Erythroblast (primary cell): ENCODE results near the gene MATR3.

Source experiments
- GATA1 ChIP-seq: IDR thresholded peaks from 2 replicates; pipeline ENCODE4 v1.6.1; 2011; ENCODE audit warnings: low read depth, mild to moderate bottlenecking, control low read depth, low read length, moderate library complexity
- POLR2A ChIP-seq: IDR thresholded peaks from 2 replicates; pipeline ENCODE4 v1.6.1; 2011; ENCODE audit warnings: mild to moderate bottlenecking, low read length

DNA sequence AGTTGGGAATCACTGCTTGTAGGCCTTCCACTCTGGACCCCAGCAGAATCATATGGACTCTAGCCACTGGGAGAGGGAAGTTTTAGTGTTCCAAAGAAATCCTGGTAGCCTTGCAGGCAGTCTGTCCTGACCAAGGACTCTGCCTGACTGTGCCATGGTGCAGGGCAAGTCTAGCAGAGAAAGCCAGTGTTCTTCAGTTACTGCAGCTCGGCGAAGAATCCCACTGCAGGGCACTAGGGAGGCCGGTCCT is 20.3 kb upstream of the MATR3 start:
- TF ChIP-seq POLR2A = no peak
- no peak for TF ChIP-seq GATA1
